Measurements from ENCODE around the gene ZNF587B.

- no peak for TF ChIP-seq EHMT2 (IDR thresholded peaks at IDR 0.05; ENCODE audit: low read depth)
- TF ChIP-seq PBX3 (IDR thresholded peaks at IDR 0.05) = no peak
- TF ChIP-seq JUN (IDR thresholded peaks at IDR 0.05) = no peak
These were observed 20.5 kb downstream of the ZNF587B start for GRCh38 chr19:57850553-57851017.

All from A549 (cell line).